SK-N-SH (cell line): ENCODE data around the gene CBFA2T2. TPM values are rescaled to one million over a fixed set of nuclear protein-coding genes. Genes with fewer than 3 reads are reported as not detected.

ENCODE experiments used
- CHD2 ChIP-seq: fragments of 150-350 bp; IDR thresholded peaks from 2 replicates; pipeline ENCODE4 v1.6.1; 2018; ENCODE audit warnings: low read length; ENCODE audit not compliant: partially characterized antibody
- CTCF ChIP-seq: fragments of 200-600 bp; sonication (generic); IDR thresholded peaks from 2 replicates; pipeline ENCODE4 v1.6.1; 2017; ENCODE audit warnings: antibody characterized with exemption, mild to moderate bottlenecking, moderate library complexity
- EP300 ChIP-seq, 2 experiments: IDR thresholded peaks; 2 replicates each; pipeline versions ENCODE4 v1.4.0 to v1.6.1; 2012; ENCODE audit warnings: borderline replicate concordance in 1 of 2, low read depth in 1 of 2, low read length in 1 of 2
- NRF1 ChIP-seq: IDR thresholded peaks from 2 replicates; pipeline ENCODE4 v1.6.1; 2012; ENCODE audit warnings: low read depth, mild to moderate bottlenecking, low read length
- PBX3 ChIP-seq: IDR thresholded peaks from 2 replicates; pipeline ENCODE4; 2012
- RAD21 ChIP-seq: IDR thresholded peaks from 2 replicates; pipeline ENCODE4 v1.6.1; 2012; ENCODE audit warnings: mild to moderate bottlenecking, low read length
- RXRA ChIP-seq: IDR thresholded peaks from 2 replicates; pipeline ENCODE4 v1.4.0; 2012; ENCODE audit warnings: low read depth, mild to moderate bottlenecking, borderline replicate concordance
- SMC3 ChIP-seq: IDR thresholded peaks from 2 replicates; pipeline ENCODE4 v1.6.1; 2012; ENCODE audit warnings: low read depth, low read length, improper control_type of control experiment
- TCF12 ChIP-seq: IDR thresholded peaks from 2 replicates; pipeline ENCODE4 v1.4.0; 2012
- USF2 ChIP-seq: fragments of 150-350 bp; IDR thresholded peaks from 2 replicates; pipeline ENCODE4 v1.6.1; 2017; ENCODE audit warnings: antibody characterized with exemption, low read length, low read depth, borderline replicate concordance
- polyA plus RNA-seq, 3 experiments: library from polyadenylated mRNA; depleted of rRNA; stranded (reverse); fragments of >200 nt; gene quantifications; 2 replicates each; pipeline ENCODE4 v1.2.3, GENCODE V29; 2012
- TF ChIP-seq, protein P1 (sequence below): IDR thresholded peaks from 2 replicates; pipeline ENCODE4 v1.6.1; 2012; ENCODE audit warnings: mild to moderate bottlenecking, low read depth, low read length, moderate library complexity

The CBFA2T2 gene
- polyA plus RNA-seq, 1 of the 3 experiments (the other 2 are of a cell fraction), result 11.0 TPM

GRCh38 chr20:33561692-33562601, 72.1 kb downstream of the CBFA2T2 start (continued):
- TF ChIP-seq NRF1 (no peak), TCF12 (peak; percentile 100), RXRA (peak; percentile 25; the same call in 1 of the 2 replicates), CHD2 (peak; percentile 86), PBX3 (peak; percentile 97), EP300 (IDR thresholded peaks at IDR 0.05; ENCODE audit: borderline replicate concordance in 1 of 2, low read depth in 1 of 2, low read length in 1 of 2) (peak; percentile 79 to 94), CTCF (no peak), SMC3 (no peak; the same call in 1 of the 2 replicates), USF2 (no peak), RAD21 (peak; percentile 42)
- TF ChIP-seq, protein P1, sequence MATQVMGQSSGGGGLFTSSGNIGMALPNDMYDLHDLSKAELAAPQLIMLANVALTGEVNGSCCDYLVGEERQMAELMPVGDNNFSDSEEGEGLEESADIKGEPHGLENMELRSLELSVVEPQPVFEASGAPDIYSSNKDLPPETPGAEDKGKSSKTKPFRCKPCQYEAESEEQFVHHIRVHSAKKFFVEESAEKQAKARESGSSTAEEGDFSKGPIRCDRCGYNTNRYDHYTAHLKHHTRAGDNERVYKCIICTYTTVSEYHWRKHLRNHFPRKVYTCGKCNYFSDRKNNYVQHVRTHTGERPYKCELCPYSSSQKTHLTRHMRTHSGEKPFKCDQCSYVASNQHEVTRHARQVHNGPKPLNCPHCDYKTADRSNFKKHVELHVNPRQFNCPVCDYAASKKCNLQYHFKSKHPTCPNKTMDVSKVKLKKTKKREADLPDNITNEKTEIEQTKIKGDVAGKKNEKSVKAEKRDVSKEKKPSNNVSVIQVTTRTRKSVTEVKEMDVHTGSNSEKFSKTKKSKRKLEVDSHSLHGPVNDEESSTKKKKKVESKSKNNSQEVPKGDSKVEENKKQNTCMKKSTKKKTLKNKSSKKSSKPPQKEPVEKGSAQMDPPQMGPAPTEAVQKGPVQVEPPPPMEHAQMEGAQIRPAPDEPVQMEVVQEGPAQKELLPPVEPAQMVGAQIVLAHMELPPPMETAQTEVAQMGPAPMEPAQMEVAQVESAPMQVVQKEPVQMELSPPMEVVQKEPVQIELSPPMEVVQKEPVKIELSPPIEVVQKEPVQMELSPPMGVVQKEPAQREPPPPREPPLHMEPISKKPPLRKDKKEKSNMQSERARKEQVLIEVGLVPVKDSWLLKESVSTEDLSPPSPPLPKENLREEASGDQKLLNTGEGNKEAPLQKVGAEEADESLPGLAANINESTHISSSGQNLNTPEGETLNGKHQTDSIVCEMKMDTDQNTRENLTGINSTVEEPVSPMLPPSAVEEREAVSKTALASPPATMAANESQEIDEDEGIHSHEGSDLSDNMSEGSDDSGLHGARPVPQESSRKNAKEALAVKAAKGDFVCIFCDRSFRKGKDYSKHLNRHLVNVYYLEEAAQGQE, result peak; percentile 66; the same call in 1 of the 2 replicates
